Measurements from ENCODE around the gene SLC5A3. TPM values are rescaled to one million over a fixed set of nuclear protein-coding genes. Genes with fewer than 3 reads are reported as not detected.

SLC5A3 gene
- polyA plus RNA-seq, 3 donors, result 1.2 to 3.3 (median 1.6) TPM

DNA sequence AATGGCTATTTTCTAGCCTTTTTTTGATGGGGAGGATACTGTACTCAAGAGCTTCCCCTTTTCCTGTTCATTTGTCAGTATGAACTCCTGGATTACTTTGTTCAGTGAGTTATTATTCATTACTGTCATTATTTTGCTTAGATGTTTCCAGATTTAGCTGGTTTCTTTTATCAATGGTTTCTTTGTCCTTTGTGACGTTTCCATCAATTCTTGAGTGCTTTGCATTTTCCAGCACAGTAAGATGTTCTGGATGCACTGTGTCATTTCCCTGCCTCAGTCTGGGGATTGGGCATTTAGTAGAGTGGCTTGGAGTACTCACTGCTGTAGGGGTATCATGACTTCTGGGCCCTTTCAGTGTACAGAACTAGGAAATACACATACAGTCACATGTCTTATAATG, 34.2 kb downstream of the SLC5A3 start:
- Mint-ChIP-seq H3K9me3 (peaks cover 0 to 2% (median 0%) of the 10 kb centered on the region in 7 donors), H3K27ac (no peak overlapping the region), H3K36me3 (peaks cover 13 to 20% of the 10 kb centered on the region in 2 donors), H3K4me3 (no peak overlapping the region), H3K4me1 (peaks cover 18% of the 10 kb centered on the region), H3K27me3 (ENCODE audit: low read depth in 3 of 3) (no peaks in the 10 kb centered on the region)
- WGBS (ENCODE audit: insufficient coverage), result no CpG with 5 or more reads among the region's 1 CpG
- Histone ChIP-seq H2AFZ (ENCODE audit: insufficient read depth, low read depth, low read length, poor library complexity, severe bottlenecking) (no peak overlapping the region), H3K27ac (ENCODE audit: low read depth in 1 of 2, low read length in 2 of 2) (no peak overlapping the region), H3K9me3 (replicated peaks in 1 of 2; ENCODE audit: control insufficient read depth in 1 of 2, insufficient read depth in 1 of 2, low read length in 2 of 2) (no peaks in the 10 kb centered on the region), H3K4me1 (ENCODE audit: control insufficient read depth in 1 of 2, insufficient read depth in 2 of 2, low read length in 2 of 2) (no peaks in the 10 kb centered on the region), H3K27me3 (ENCODE audit: control insufficient read depth in 2 of 2, insufficient read depth in 2 of 2, low read length in 2 of 2) (no peaks in the 10 kb centered on the region), H3K9ac (ENCODE audit: insufficient read depth, low read length, poor library complexity, severe bottlenecking) (no peak overlapping the region), H4K20me1 (ENCODE audit: insufficient read depth, low read length) (peaks cover 56% of the 10 kb centered on the region), H3K79me2 (ENCODE audit: insufficient read depth, low read length) (peaks cover 19% of the 10 kb centered on the region), H3K4me3 (replicated peaks in 1 of 3; ENCODE audit: low read depth in 2 of 3, low read length in 3 of 3) (no peak overlapping the region), H3K36me3 (replicated peaks in 1 of 2; ENCODE audit: control insufficient read depth in 1 of 2, insufficient read depth in 2 of 2, low read length in 2 of 2) (peaks cover 0 to 12% of the 10 kb centered on the region in 2 donors), H3K4me2 (replicated peaks; ENCODE audit: extremely low read depth, low read length, poor library complexity, severe bottlenecking) (no peak overlapping the region)
- TF ChIP-seq, protein P1, sequence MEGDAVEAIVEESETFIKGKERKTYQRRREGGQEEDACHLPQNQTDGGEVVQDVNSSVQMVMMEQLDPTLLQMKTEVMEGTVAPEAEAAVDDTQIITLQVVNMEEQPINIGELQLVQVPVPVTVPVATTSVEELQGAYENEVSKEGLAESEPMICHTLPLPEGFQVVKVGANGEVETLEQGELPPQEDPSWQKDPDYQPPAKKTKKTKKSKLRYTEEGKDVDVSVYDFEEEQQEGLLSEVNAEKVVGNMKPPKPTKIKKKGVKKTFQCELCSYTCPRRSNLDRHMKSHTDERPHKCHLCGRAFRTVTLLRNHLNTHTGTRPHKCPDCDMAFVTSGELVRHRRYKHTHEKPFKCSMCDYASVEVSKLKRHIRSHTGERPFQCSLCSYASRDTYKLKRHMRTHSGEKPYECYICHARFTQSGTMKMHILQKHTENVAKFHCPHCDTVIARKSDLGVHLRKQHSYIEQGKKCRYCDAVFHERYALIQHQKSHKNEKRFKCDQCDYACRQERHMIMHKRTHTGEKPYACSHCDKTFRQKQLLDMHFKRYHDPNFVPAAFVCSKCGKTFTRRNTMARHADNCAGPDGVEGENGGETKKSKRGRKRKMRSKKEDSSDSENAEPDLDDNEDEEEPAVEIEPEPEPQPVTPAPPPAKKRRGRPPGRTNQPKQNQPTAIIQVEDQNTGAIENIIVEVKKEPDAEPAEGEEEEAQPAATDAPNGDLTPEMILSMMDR (IDR thresholded peaks at IDR 0.05), result no peak
- intact Hi-C loops (cut with micrococcal nuclease), result no loop called here
- DNase-seq, result no peak

DNA sequence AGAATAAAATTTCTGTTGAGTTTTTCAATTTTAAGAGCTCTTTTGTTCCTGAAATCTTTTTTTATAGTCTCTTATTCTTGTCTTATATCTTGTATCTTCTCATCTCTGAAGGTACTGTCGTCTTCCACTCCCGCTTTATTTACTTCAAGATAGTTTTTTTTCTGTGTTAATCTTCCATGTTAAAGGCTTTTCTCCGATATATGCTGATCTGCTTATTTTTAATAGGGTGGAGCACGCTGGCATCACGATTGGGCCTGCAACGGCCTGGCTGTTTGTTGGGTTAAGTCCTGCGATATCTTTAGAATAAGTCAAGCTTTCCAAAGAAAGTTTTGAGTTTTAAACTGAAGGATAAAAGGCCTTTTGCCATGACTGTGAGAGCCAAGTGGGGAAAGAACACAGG, 35.7 kb downstream of the SLC5A3 start:
- Histone ChIP-seq H3K4me1 (ENCODE audit: control insufficient read depth in 1 of 2, insufficient read depth in 2 of 2, low read length in 2 of 2) (no peaks in the 10 kb centered on the region), H3K36me3 (replicated peaks in 1 of 2; ENCODE audit: control insufficient read depth in 1 of 2, insufficient read depth in 2 of 2, low read length in 2 of 2) (no peaks in the 10 kb centered on the region), H3K27ac (ENCODE audit: low read depth in 1 of 2, low read length in 2 of 2) (no peak overlapping the region), H3K79me2 (ENCODE audit: insufficient read depth, low read length) (peaks cover 19% of the 10 kb centered on the region), H3K9me3 (replicated peaks in 1 of 2; ENCODE audit: control insufficient read depth in 1 of 2, insufficient read depth in 1 of 2, low read length in 2 of 2) (no peaks in the 10 kb centered on the region), H3K27me3 (ENCODE audit: control insufficient read depth in 2 of 2, insufficient read depth in 2 of 2, low read length in 2 of 2) (no peaks in the 10 kb centered on the region), H3K4me2 (replicated peaks; ENCODE audit: extremely low read depth, low read length, poor library complexity, severe bottlenecking) (no peak overlapping the region), H2AFZ (ENCODE audit: insufficient read depth, low read depth, low read length, poor library complexity, severe bottlenecking) (no peak overlapping the region), H3K9ac (ENCODE audit: insufficient read depth, low read length, poor library complexity, severe bottlenecking) (no peak overlapping the region), H4K20me1 (ENCODE audit: insufficient read depth, low read length) (peaks cover 54% of the 10 kb centered on the region), H3K4me3 (replicated peaks in 1 of 3; ENCODE audit: low read depth in 2 of 3, low read length in 3 of 3) (no peak overlapping the region)
- H3K27me3 Mint-ChIP-seq (ENCODE audit: low read depth in 3 of 3), result no peaks in the 10 kb centered on the region
- intact Hi-C loops (cut with micrococcal nuclease), result no loop called here
- H3K9me3 Mint-ChIP-seq, result peaks cover 0 to 2% (median 0%) of the 10 kb centered on the region in 7 donors
- WGBS (ENCODE audit: insufficient coverage), result no CpG with 5 or more reads among the region's 7 CpGs
- peaks cover 24% of the 10 kb centered on the region for H3K4me1 Mint-ChIP-seq
- no peak for DNase-seq
- H3K36me3 Mint-ChIP-seq, result peaks cover 11 to 16% of the 10 kb centered on the region in 2 donors
- H3K4me3 Mint-ChIP-seq, result no peak overlapping the region
- H3K27ac Mint-ChIP-seq, result no peak overlapping the region
- TF ChIP-seq, protein P1 (IDR thresholded peaks at IDR 0.05), result no peak

All from CD14-positive monocyte (primary cell).